H1 (cell line): Measurements from ENCODE around the gene PCDHGA1. TPM values are rescaled to one million over a fixed set of nuclear protein-coding genes. Genes with fewer than 3 reads are reported as not detected.

Experiments used
- CEBPB ChIP-seq: IDR thresholded peaks from 2 replicates; pipeline ENCODE4 v1.6.1; 2012; ENCODE audit warnings: low read depth, low read length
- CHD2 ChIP-seq: IDR thresholded peaks from 2 replicates; pipeline ENCODE4 v1.6.1; 2012; ENCODE audit warnings: low read length, improper control_type of control experiment
- EGR1 ChIP-seq: IDR thresholded peaks from 2 replicates; pipeline ENCODE4 v1.6.1; 2011; ENCODE audit warnings: low read depth, low read length, borderline replicate concordance
- EZH2 ChIP-seq: fragments of 200-600 bp; sonication (generic); IDR thresholded peaks from 2 replicates; pipeline ENCODE4 v1.7.1; 2012; ENCODE audit warnings: low read depth, mild to moderate bottlenecking, moderate library complexity, low read length, inconsistent platforms; ENCODE audit not compliant: severe bottlenecking
- KDM4A ChIP-seq: IDR thresholded peaks from one replicate; pipeline ENCODE4 v1.7.1; 2012; ENCODE audit warnings: low read depth, mild to moderate bottlenecking, moderate library complexity, low read length, inconsistent platforms; ENCODE audit not compliant: severe bottlenecking
- KDM5A ChIP-seq: fragments of 200-600 bp; IDR thresholded peaks from 2 replicates; pipeline ENCODE4 v1.7.1; 2012; ENCODE audit warnings: mild to moderate bottlenecking, low read length, inconsistent platforms, mixed read lengths
- MAFK ChIP-seq: IDR thresholded peaks from 2 replicates; pipeline ENCODE4 v1.6.1; 2012; ENCODE audit warnings: low read depth, mild to moderate bottlenecking, improper control_type of control experiment, low read length
- NANOG ChIP-seq: IDR thresholded peaks from 2 replicates; pipeline ENCODE4 v1.6.1; 2011; ENCODE audit warnings: low read length, low read depth, mild to moderate bottlenecking, inconsistent platforms; ENCODE audit not compliant: insufficient read depth, poor library complexity, severe bottlenecking
- NRF1 ChIP-seq: IDR thresholded peaks from 2 replicates; pipeline ENCODE4 v1.6.1; 2011; ENCODE audit warnings: mild to moderate bottlenecking, low read depth, low read length, improper control_type of control experiment
- POU5F1 ChIP-seq: IDR thresholded peaks from 2 replicates; pipeline ENCODE4 v1.6.1; 2011; ENCODE audit warnings: low read depth, mild to moderate bottlenecking, low read length, moderate library complexity
- RXRA ChIP-seq: IDR thresholded peaks from 2 replicates; pipeline ENCODE4 v1.6.1; 2011; ENCODE audit warnings: low read depth, mild to moderate bottlenecking, low read length, moderate library complexity; ENCODE audit not compliant: insufficient read depth
- SIRT6 ChIP-seq: IDR thresholded peaks from one replicate; pipeline ENCODE4 v1.7.1; 2012; ENCODE audit warnings: low read length, inconsistent platforms
- SP1 ChIP-seq: IDR thresholded peaks from 2 replicates; pipeline ENCODE4 v1.6.1; 2011; ENCODE audit warnings: low read depth, low read length
- SP2 ChIP-seq: IDR thresholded peaks from 2 replicates; pipeline ENCODE4 v1.6.1; 2012; ENCODE audit warnings: mild to moderate bottlenecking, low read length, inconsistent platforms
- SP4 ChIP-seq: IDR thresholded peaks from 2 replicates; pipeline ENCODE4 v1.6.1; 2012; ENCODE audit warnings: low read length, inconsistent platforms
- TAF7 ChIP-seq: optimal IDR thresholded peaks from 2 replicates; pipeline ENCODE3; 2011; ENCODE audit warnings: low read depth, mild to moderate bottlenecking, inconsistent platforms, low read length, moderate library complexity, borderline replicate concordance
- TBP ChIP-seq: IDR thresholded peaks from 2 replicates; pipeline ENCODE4 v1.6.1; 2011; ENCODE audit warnings: low read depth, low read length, improper control_type of control experiment
- TCF12 ChIP-seq: IDR thresholded peaks from 2 replicates; pipeline ENCODE4 v1.6.1; 2011; ENCODE audit warnings: low read depth, mild to moderate bottlenecking, low read length
- YY1 ChIP-seq: IDR thresholded peaks from 2 replicates; pipeline ENCODE4 v1.6.1; 2011; ENCODE audit warnings: low read depth, mild to moderate bottlenecking, low read length
- ZNF274 ChIP-seq: IDR thresholded peaks from 2 replicates; pipeline ENCODE4 v1.7.0; 2012; ENCODE audit warnings: low read length, borderline replicate concordance; ENCODE audit errors: extremely low read depth
- polyA plus RNA-seq, 7 experiments: library from polyadenylated mRNA; depleted of rRNA in 3 of 7; stranded (reverse) in 5 of 7; unstranded in 2 of 7; fragments of >200 nt in 5 of 7; fragments of 200-250 nt in 2 of 7; gene quantifications; 1 replicate in 5 of 7; 2 replicates in 1 of 7; 4 replicates in 1 of 7; pipeline versions ENCODE4 v1.2.1 to v1.2.3, GENCODE V29; 2011 to 2013; ENCODE audit warnings: missing spikeins in 2 of 7, mixed read lengths in 2 of 7
- total RNA-seq: library from RNA; stranded (reverse); fragmentation: NEBNext Ultra II Directional; extraction: Animal tissue kit (Norgen Biotek cat#: 25700); gene quantifications from 2 replicates; pipeline ENCODE4 v1.2.1, GENCODE V29; 2021
- TF ChIP-seq, protein P1 (sequence below): IDR thresholded peaks from 2 replicates; pipeline ENCODE4 v1.6.1; 2011; ENCODE audit warnings: low read depth, mild to moderate bottlenecking, low read length; ENCODE audit not compliant: insufficient read depth
- TF ChIP-seq, protein P2 (sequence below): IDR thresholded peaks from 2 replicates; pipeline ENCODE4 v1.6.1; 2011; ENCODE audit warnings: low read length, improper control_type of control experiment
- TF ChIP-seq, protein P3 (sequence below): IDR thresholded peaks from 2 replicates; pipeline ENCODE4 v1.6.1; 2012; ENCODE audit warnings: low read length, inconsistent platforms

Gene PCDHGA1
- total and polyA plus RNA-seq, 2 of the 8 experiments (the other 6 are each of a cell fraction or from before 2014, with no cell fraction given): 0.57 to 0.89 TPM

DNA sequence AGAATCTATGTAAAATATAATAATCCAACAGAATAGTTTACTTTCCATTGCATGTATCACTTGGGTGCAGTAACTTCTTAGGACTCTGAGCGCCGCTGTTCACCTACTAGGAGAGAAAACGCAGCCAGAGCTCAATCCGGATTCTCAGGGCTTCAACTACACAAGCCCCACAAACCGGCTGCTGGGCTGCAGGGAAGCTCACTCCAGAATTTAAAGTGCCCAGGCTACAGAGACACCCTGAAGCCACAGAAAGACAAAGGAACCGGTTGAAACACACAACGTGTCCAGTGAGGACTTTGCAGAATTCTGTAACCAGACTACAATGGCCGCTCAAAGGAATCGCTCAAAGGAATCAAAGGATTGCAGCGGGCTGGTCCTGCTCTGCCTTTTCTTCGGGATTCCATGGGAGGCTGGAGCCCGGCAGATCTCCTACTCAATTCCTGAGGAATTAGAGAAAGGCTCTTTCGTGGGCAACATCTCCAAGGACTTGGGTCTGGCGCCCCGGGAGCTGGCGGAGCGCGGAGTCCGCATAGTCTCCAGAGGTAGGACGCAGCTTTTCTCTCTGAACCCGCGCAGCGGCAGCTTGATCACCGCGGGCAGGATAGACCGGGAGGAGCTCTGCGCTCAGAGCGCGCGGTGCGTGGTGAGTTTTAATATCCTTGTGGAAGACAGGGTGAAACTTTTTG is 82.7 kb downstream of the PCDHGA1 start, which contains the start of gene PCDHGA10 (continued):
- TF ChIP-seq KDM4A: peak; percentile 93
- TF ChIP-seq NANOG: no peak
- TF ChIP-seq YY1: 0 out of 2 replicates have a peak, but pooled peaks have one; percentile 57
- TF ChIP-seq POU5F1: no peak
- TF ChIP-seq, protein P1, sequence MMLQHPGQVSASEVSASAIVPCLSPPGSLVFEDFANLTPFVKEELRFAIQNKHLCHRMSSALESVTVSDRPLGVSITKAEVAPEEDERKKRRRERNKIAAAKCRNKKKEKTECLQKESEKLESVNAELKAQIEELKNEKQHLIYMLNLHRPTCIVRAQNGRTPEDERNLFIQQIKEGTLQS: no peak
- TF ChIP-seq TAF7: no peak
- no peak for TF ChIP-seq SP1
- no peak for TF ChIP-seq TCF12
- TF ChIP-seq SP2: no peak
- TF ChIP-seq EGR1: no peak
- TF ChIP-seq TBP: peak; percentile 29; the same call in 1 of the 2 replicates
- no peak for TF ChIP-seq RXRA
- TF ChIP-seq MAFK: no peak
- no peak for TF ChIP-seq NRF1
- TF ChIP-seq, protein P2, sequence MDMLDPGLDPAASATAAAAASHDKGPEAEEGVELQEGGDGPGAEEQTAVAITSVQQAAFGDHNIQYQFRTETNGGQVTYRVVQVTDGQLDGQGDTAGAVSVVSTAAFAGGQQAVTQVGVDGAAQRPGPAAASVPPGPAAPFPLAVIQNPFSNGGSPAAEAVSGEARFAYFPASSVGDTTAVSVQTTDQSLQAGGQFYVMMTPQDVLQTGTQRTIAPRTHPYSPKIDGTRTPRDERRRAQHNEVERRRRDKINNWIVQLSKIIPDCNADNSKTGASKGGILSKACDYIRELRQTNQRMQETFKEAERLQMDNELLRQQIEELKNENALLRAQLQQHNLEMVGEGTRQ: no peak
- TF ChIP-seq CHD2: no peak
- TF ChIP-seq SP4: no peak
- TF ChIP-seq, protein P3, sequence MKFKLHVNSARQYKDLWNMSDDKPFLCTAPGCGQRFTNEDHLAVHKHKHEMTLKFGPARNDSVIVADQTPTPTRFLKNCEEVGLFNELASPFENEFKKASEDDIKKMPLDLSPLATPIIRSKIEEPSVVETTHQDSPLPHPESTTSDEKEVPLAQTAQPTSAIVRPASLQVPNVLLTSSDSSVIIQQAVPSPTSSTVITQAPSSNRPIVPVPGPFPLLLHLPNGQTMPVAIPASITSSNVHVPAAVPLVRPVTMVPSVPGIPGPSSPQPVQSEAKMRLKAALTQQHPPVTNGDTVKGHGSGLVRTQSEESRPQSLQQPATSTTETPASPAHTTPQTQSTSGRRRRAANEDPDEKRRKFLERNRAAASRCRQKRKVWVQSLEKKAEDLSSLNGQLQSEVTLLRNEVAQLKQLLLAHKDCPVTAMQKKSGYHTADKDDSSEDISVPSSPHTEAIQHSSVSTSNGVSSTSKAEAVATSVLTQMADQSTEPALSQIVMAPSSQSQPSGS: no peak
- no peak; the same call in 1 of the 2 replicates for TF ChIP-seq KDM5A
- TF ChIP-seq SIRT6: no peak
- TF ChIP-seq CEBPB: no peak
- TF ChIP-seq EZH2: no peak
- TF ChIP-seq ZNF274: no peak
